H1 (cell line): ENCODE measurements around the gene EMD. TPM values are rescaled to one million over a fixed set of nuclear protein-coding genes. Genes with fewer than 3 reads are reported as not detected.

Source experiments
- BRCA1 ChIP-seq: IDR thresholded peaks from 2 replicates; pipeline ENCODE4 v1.6.1; 2012; ENCODE audit warnings: low read depth, low read length, improper control_type of control experiment
- PHF8 ChIP-seq: fragments of 200-600 bp; sonication (generic); conservative IDR thresholded peaks from 2 replicates; pipeline ENCODE4 v1.7.1; 2012; ENCODE audit warnings: low read depth, mild to moderate bottlenecking, inconsistent platforms, low read length, moderate library complexity
- RBBP5 ChIP-seq: IDR thresholded peaks from 2 replicates; pipeline ENCODE4 v1.7.1; 2012; ENCODE audit warnings: low read depth, mild to moderate bottlenecking, inconsistent platforms, low read length, moderate library complexity, borderline replicate concordance
- polyA plus RNA-seq, 7 experiments: library from polyadenylated mRNA; depleted of rRNA in 3 of 7; stranded (reverse) in 5 of 7; unstranded in 2 of 7; fragments of >200 nt in 5 of 7; fragments of 200-250 nt in 2 of 7; gene quantifications; 1 replicate in 5 of 7; 2 replicates in 1 of 7; 4 replicates in 1 of 7; pipeline versions ENCODE4 v1.2.1 to v1.2.3, GENCODE V29; 2011 to 2013; ENCODE audit warnings: missing spikeins in 2 of 7, mixed read lengths in 2 of 7
- total RNA-seq: library from RNA; stranded (reverse); fragmentation: NEBNext Ultra II Directional; extraction: Animal tissue kit (Norgen Biotek cat#: 25700); gene quantifications from 2 replicates; pipeline ENCODE4 v1.2.1, GENCODE V29; 2021
- TF ChIP-seq, protein P1 (sequence below): IDR thresholded peaks from 2 replicates; pipeline ENCODE4 v1.6.1; 2012; ENCODE audit warnings: inconsistent platforms
- TF ChIP-seq, protein P2 (sequence below): IDR thresholded peaks from 2 replicates; pipeline ENCODE4 v1.6.1; 2012; ENCODE audit warnings: inconsistent platforms
- TF ChIP-seq, protein P3 (sequence below), 3 experiments: IDR thresholded peaks; 1 replicate in 2 of 3; 2 replicates in 1 of 3; pipeline versions ENCODE4 v1.5.1 to v1.6.1; 2011; ENCODE audit warnings: low read length in 3 of 3, mild to moderate bottlenecking in 3 of 3, inconsistent platforms in 2 of 3, low read depth in 1 of 3, moderate library complexity in 1 of 3; ENCODE audit not compliant: insufficient read depth in 1 of 3; ENCODE audit errors: control extremely low read depth in 1 of 3

EMD gene
- total and polyA plus RNA-seq, 2 of the 8 experiments (the other 6 are each of a cell fraction or from before 2014, with no cell fraction given) = 45.5 to 109 TPM

DNA sequence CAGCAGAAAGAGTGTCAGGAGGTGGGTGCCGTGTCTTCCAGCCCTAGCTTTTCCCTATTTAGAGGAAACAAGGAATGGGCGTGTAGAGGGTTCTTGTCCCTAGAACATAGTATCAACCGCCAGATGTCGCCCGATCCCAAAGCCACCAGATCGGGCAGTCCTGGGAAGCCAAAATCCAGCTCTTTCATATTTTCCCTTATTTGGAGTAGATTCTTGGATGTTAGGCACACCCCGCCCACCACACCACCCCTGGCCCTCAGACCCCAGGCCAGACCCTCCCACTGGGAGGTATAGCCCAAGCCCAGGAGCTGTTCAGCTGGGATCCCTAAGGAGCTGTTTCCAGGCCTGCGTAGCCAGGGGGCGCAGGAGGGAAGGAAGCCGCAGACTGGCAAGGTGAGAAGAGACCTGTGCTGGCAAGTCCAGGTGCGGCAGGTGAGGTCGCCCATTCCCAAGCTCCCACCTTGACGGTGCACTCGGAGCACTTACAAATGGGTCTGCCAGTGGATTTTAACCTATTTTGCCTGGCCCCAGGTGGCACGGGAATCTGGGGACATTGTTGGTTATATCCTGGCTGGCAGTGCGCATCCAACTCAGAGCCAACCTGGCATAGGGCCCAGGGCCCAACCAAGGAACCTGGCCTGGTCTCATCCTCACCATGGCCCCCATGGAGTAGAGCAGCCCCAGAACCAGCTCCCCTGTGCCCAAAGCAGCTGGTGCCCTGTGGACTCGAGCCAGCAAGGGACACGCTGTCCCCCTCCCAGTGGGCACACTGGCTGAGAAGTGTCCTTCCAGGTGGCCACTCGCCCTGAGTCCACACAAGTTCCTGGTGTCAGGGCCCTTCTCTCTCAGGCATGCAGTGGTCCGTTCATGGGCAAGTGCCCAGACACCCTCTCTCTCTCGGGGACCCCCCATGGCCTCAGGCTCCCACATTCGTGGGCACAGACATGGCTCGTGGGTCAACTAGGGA is 5.5 kb upstream of the EMD start (continued):
- TF ChIP-seq, protein P1, sequence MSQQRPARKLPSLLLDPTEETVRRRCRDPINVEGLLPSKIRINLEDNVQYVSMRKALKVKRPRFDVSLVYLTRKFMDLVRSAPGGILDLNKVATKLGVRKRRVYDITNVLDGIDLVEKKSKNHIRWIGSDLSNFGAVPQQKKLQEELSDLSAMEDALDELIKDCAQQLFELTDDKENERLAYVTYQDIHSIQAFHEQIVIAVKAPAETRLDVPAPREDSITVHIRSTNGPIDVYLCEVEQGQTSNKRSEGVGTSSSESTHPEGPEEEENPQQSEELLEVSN = peak; percentile 44; the same call in 1 of the 2 replicates
- TF ChIP-seq RBBP5 = no peak
- TF ChIP-seq, protein P2, sequence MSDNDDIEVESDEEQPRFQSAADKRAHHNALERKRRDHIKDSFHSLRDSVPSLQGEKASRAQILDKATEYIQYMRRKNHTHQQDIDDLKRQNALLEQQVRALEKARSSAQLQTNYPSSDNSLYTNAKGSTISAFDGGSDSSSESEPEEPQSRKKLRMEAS = peak; percentile 58
- no peak for TF ChIP-seq BRCA1
- TF ChIP-seq PHF8 = no peak
- TF ChIP-seq, protein P3, sequence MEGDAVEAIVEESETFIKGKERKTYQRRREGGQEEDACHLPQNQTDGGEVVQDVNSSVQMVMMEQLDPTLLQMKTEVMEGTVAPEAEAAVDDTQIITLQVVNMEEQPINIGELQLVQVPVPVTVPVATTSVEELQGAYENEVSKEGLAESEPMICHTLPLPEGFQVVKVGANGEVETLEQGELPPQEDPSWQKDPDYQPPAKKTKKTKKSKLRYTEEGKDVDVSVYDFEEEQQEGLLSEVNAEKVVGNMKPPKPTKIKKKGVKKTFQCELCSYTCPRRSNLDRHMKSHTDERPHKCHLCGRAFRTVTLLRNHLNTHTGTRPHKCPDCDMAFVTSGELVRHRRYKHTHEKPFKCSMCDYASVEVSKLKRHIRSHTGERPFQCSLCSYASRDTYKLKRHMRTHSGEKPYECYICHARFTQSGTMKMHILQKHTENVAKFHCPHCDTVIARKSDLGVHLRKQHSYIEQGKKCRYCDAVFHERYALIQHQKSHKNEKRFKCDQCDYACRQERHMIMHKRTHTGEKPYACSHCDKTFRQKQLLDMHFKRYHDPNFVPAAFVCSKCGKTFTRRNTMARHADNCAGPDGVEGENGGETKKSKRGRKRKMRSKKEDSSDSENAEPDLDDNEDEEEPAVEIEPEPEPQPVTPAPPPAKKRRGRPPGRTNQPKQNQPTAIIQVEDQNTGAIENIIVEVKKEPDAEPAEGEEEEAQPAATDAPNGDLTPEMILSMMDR (IDR thresholded peaks at IDR 0.05; ENCODE audit: control extremely low read depth in 1 of 3, insufficient read depth in 1 of 3, low read depth in 1 of 3, low read length in 3 of 3) = peak in 2 of 3 experiments; percentile 67 to 77; a peak in 3 of 4 replicates
- TF ChIP-seq, all 59 proteins: peak for 7
